VCaP (cell line): ENCODE data around the gene ANKRD33B.

Experiments used
- H3K27ac ChIP-seq: fragments of 450-650 bp; 2 replicates; pipeline ENCODE4 v1.5.1; 2017
- TF ChIP-seq, protein P1 (sequence below): fragments of 450-650 bp; conservative IDR thresholded peaks from 2 replicates; pipeline ENCODE4 v1.5.1; 2017; ENCODE audit warnings: mild to moderate bottlenecking, moderate library complexity

The ANKRD33B gene

DNA sequence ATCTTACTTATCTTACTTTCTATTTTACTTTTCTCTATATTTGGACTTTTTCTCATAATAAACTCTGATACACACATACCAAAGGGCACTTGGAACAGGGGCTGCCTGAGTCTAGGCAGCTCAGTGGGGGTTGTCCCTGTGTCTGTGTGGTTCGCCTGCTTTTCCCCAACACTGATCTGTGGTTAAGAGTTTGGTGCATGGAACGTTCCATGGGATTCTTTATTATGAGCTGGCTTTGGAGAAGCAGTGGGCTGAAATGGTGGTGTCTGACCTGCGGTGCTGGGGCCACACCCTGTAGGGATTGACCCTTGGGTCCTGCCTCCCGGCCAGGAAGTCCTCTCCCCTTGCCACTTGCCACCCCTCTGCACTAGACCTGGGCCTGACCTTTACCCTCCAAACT is 47.4 kb downstream of the ANKRD33B start:
- TF ChIP-seq, protein P1, sequence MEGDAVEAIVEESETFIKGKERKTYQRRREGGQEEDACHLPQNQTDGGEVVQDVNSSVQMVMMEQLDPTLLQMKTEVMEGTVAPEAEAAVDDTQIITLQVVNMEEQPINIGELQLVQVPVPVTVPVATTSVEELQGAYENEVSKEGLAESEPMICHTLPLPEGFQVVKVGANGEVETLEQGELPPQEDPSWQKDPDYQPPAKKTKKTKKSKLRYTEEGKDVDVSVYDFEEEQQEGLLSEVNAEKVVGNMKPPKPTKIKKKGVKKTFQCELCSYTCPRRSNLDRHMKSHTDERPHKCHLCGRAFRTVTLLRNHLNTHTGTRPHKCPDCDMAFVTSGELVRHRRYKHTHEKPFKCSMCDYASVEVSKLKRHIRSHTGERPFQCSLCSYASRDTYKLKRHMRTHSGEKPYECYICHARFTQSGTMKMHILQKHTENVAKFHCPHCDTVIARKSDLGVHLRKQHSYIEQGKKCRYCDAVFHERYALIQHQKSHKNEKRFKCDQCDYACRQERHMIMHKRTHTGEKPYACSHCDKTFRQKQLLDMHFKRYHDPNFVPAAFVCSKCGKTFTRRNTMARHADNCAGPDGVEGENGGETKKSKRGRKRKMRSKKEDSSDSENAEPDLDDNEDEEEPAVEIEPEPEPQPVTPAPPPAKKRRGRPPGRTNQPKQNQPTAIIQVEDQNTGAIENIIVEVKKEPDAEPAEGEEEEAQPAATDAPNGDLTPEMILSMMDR, result no peak
- H3K27ac ChIP-seq, result no peak overlapping the region

DNA sequence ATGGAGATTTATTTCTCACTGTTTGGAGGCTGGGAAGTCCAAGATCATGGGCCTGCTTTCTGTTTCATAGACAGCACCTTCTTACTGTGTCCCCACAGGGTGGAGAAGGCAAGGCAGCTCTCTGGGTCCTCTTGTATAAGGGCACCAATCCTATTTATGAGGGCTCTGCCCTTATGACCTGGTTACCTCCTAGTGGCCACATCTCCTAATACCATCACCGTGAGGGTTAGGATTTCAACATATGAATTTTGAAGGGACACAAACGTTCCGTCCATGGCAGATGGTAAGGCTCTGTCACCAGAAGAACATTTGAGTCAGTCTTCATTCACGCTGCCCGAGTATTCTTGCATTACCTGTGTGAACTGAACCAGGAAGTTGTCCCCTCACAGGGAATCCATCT is 48.4 kb downstream of the ANKRD33B start:
- TF ChIP-seq, protein P1, result no peak
- no peak overlapping the region for H3K27ac ChIP-seq

DNA sequence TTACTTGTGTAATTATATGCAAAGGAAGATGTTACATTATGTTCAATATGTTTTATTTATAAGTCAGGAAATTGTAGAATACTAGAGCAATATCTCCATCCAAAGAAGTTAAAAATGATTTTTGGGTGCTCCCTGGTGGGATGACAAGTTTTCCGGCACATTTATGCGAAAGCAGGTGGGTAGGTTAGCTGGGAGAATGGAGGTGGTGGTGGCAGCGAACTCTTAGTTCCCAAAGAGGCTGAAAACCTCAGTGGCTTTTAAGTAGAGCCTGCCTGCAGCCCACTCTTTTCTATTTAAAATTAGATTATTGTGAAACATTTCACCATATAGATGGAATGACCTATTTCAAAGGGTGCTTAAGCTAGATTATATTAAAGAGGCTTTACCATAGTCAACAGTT is 51.8 kb downstream of the ANKRD33B start:
- TF ChIP-seq, protein P1, result no peak

DNA sequence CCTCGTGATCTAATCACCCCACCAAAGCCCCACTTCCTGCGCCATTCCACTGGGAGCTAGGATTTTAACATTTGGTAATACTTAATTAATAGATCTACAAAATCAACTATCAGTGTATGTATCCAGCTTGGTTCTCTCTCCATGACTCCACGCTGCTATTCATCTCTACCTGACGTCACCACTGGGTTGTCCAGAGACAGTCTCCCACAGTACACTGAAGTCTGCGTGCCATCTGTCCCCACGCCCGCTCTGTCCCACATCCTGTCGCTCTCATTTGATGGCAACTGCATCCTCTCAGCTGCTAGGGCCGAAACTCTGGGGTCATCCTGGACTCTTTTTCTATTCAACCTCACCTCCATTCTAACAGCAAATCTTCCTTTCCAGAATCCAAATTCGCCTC is 53.2 kb downstream of the ANKRD33B start:
- TF ChIP-seq, protein P1, result no peak
- H3K27ac ChIP-seq, result no peak overlapping the region

More for the DNA sequence above, 51.8 kb downstream of the ANKRD33B start:
- H3K27ac ChIP-seq, result no peak overlapping the region

DNA sequence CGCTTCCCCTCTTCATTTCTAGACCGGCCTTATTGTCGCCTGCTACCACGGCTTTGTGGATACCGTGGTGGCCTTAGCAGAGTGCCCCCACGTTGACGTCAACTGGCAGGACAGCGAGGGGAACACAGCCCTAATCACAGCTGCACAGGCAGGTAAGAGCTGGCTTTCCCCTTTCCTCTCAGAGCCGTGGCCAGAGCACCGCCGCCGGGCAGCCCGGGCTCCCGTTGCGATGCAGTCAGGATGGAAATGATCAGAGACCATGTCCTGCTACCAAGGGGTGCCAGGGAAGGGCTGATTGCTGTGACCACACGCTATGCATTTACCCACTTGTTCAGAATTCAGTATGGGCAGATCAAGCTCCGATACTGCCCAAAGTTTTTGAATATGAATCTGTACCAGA is 54.4 kb downstream of the ANKRD33B start:
- TF ChIP-seq, protein P1, result no peak

DNA sequence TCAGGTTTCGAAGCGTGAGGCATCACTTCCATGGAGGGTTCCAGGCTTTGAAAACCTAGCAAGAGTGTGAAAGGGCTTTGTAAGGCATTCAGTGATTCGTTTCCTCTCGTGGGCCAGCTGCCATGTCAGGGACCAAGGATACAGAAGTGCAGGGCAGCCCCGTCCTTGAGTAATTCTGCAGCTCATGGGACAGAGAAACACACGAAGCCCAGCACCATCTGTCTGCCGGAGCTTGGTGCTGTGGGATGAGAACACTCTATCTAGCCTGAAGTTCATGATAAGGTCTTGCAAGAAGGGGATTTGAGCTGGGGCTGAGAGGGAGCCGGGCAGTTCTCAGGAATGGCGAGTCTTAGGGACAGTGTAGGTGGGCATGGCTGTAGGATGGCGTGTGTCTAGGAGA is 55.8 kb downstream of the ANKRD33B start:
- TF ChIP-seq, protein P1, result no peak
- H3K27ac ChIP-seq, result no peak overlapping the region

More for the DNA sequence above, 54.4 kb downstream of the ANKRD33B start:
- no peak overlapping the region for H3K27ac ChIP-seq

DNA sequence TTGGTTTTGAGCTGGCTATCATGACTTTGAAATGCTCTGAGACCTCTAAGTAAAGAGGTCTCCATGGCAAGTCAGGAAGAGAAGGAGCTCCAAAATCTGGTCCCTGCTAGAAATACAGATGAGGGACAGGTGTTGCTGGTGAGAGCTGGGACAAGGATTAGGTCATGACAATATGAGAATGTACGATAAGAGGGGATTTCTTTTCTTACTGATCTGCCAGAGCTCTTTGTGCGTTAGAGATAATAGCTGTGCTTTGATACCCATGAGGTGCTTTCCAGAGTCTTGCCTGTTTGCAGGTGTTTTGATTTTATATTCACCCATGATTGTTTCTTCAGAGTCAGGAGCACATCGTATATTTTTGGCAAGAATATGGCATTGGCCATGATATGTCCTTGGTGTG is 56.5 kb downstream of the ANKRD33B start:
- no peak overlapping the region for H3K27ac ChIP-seq
- TF ChIP-seq, protein P1, result no peak

DNA sequence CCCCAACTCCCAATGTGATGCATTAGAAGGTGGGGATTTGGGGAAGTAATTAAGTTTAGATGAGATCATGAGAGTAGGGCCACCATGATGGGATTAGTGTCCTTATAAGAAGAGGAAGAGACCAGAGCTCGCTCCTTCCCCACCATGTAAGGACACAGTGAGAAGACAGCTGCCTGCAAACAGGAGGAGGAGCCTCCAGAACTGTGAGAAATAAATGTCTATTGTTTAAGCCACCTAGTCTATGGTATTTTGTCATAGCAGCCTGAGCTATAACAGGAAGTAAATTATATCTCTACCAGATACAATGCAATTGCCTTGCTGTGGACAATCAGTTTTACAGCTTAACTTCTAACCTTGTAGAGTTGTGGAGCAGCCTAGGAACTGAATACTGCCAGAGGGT is 58.0 kb downstream of the ANKRD33B start:
- no peak overlapping the region for H3K27ac ChIP-seq
- TF ChIP-seq, protein P1, result no peak
